GM23248 (cell line): Measurements from ENCODE around the gene FBXO42. TPM values are rescaled to one million over a fixed set of nuclear protein-coding genes. Genes with fewer than 3 reads are reported as not detected.
"Not testable (repeated sequence)": the region's sequence is repeated elsewhere in the genome, so short reads cannot be mapped to it uniquely, and the experiment has no call there.

Source experiments
- DNase-seq: peaks from one replicate; pipeline ENCODE4 v3.0.0-alpha.2; 2015
- H2AFZ ChIP-seq: fragments of 200-600 bp; sonication (generic); 2 replicates; pipeline ENCODE4 v1.6.1; 2016; ENCODE audit warnings: antibody characterized with exemption
- H3F3A ChIP-seq: fragments of 200-600 bp; sonication (generic); 2 replicates; pipeline ENCODE4 v1.6.1; 2016; ENCODE audit warnings: mild to moderate bottlenecking, antibody characterized with exemption, mixed run types; ENCODE audit not compliant: insufficient read depth
- H3K27ac ChIP-seq: fragments of 200-600 bp; sonication (generic); 2 replicates; pipeline ENCODE4 v1.5.1; 2016; ENCODE audit warnings: mild to moderate bottlenecking
- H3K27me3 ChIP-seq: fragments of 200-600 bp; sonication (generic); replicated peaks from 2 replicates; pipeline ENCODE4 v1.6.1; 2016; ENCODE audit warnings: mild to moderate bottlenecking; ENCODE audit not compliant: insufficient read depth
- H3K36me3 ChIP-seq: fragments of 200-600 bp; sonication (generic); 2 replicates; pipeline ENCODE4 v1.6.1; 2016; ENCODE audit warnings: low read depth, mild to moderate bottlenecking
- H3K4me1 ChIP-seq: fragments of 200-600 bp; sonication (generic); 2 replicates; pipeline ENCODE4 v1.6.1; 2016; ENCODE audit warnings: mild to moderate bottlenecking; ENCODE audit not compliant: insufficient read depth
- H3K4me2 ChIP-seq: fragments of 200-600 bp; sonication (generic); one replicate; pipeline ENCODE4 v1.6.1; 2016; ENCODE audit warnings: mild to moderate bottlenecking; ENCODE audit not compliant: unreplicated experiment
- H3K4me3 ChIP-seq: fragments of 200-600 bp; sonication (generic); 2 replicates; pipeline ENCODE4 v1.5.1; 2016; ENCODE audit warnings: mild to moderate bottlenecking
- H3K79me2 ChIP-seq: fragments of 200-600 bp; sonication (generic); 2 replicates; pipeline ENCODE4 v1.6.1; 2016; ENCODE audit warnings: mild to moderate bottlenecking; ENCODE audit not compliant: insufficient read depth
- H3K9ac ChIP-seq: fragments of 200-600 bp; sonication (generic); 2 replicates; pipeline ENCODE4 v1.6.1; 2016; ENCODE audit warnings: mild to moderate bottlenecking
- H3K9me2 ChIP-seq: fragments of 200-600 bp; sonication (generic); 2 replicates; pipeline ENCODE4 v1.6.1; 2016; ENCODE audit warnings: mixed run types, mild to moderate bottlenecking, moderate library complexity; ENCODE audit not compliant: insufficient read depth
- H3K9me3 ChIP-seq: fragments of 200-600 bp; sonication (generic); one replicate; pipeline ENCODE4 v1.6.1; 2017; ENCODE audit warnings: low read depth
- H4K20me1 ChIP-seq: fragments of 200-600 bp; sonication (generic); 2 replicates; pipeline ENCODE4 v1.6.0; 2016; ENCODE audit not compliant: insufficient read depth
- EZH2 ChIP-seq: fragments of 200-600 bp; sonication (generic); IDR thresholded peaks from 2 replicates; pipeline ENCODE4 v1.6.1; 2018; ENCODE audit warnings: antibody characterized with exemption, mild to moderate bottlenecking; ENCODE audit not compliant: insufficient read depth, poor library complexity, severe bottlenecking
- EZH2phosphoT487 ChIP-seq: fragments of 200-600 bp; sonication (generic); IDR thresholded peaks from 2 replicates; pipeline ENCODE4 v1.6.1; 2018; ENCODE audit warnings: antibody characterized with exemption, moderate library complexity, mild to moderate bottlenecking, low read depth; ENCODE audit not compliant: insufficient read depth
- WGBS, 2 experiments: methylation state at CpG; one replicate each; pipeline ENCODE4 v1.1.6; 2015 to 2017; ENCODE audit warnings: low lambda C conversion rate in 2 of 2, low coverage in 1 of 2; ENCODE audit errors: missing lambda C conversion rate in 2 of 2; 5-methylcytosine and 5-hydroxymethylcytosine counted together
- in situ Hi-C: fragments of 300-500 bp; cut with MboI; formaldehyde crosslinking; loops from 2 replicates; pipeline ENCODE4 v1.15.0; 2020
- polyA plus RNA-seq: library from polyadenylated mRNA; unstranded; fragments of >200 nt; fragmentation: Nextera tagmentation; extraction: Ambion mirVana; gene quantifications from 2 replicates; pipeline ENCODE4 v1.2.1, GENCODE V29; 2016
- total RNA-seq: library from RNA; depleted of rRNA; stranded (reverse); fragments of >200 nt; shearing (Covaris generic); gene quantifications from 2 replicates; pipeline ENCODE4 v1.2.3, GENCODE V29; 2014

The FBXO42 gene
- total and polyA plus RNA-seq, 2 experiments from 2014 or later = 17.1 to 20.2 TPM

DNA sequence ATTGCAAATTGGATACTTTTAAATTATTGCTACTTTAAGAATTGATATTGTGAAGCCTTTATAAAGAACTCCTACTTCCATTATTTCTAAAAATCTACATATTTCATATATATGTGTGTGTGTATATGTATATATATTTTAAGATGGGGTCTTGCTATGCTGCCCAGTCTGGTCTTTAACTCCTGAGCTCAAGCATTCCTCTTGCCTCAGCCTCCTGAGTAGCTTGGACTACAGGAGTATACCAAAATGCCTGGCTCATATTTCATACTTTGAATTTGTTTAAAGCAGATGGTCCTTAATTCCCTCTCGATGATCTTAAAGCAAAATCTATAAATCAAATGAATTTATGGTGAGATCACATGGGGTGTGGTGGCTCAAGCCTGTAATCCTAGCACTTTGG is 90.2 kb downstream of the FBXO42 start:
- no peaks in the 10 kb centered on the region for H4K20me1 ChIP-seq
- 8 to 11% methylated on average over 1 of the region's 1 CpG for WGBS, 2 experiments

GRCh38 chr1:16260814-16261213 is 91.5 kb downstream of the FBXO42 start:
- no peaks in the 10 kb centered on the region for H3K36me3 ChIP-seq
- no peaks in the 10 kb centered on the region for H3K9me3 ChIP-seq
- H3K79me2 ChIP-seq = peaks cover 69% of the 10 kb centered on the region
- peak; percentile 57 for DNase-seq
- 16 to 19% methylated on average over 1 of the region's 1 CpG for WGBS, 2 experiments
- H3K4me3 ChIP-seq = no peak overlapping the region
- no peak overlapping the region for H2AFZ ChIP-seq
- H3K27me3 ChIP-seq = no peaks in the 10 kb centered on the region
- in situ Hi-C loops = no loop called here
- peak overlapping the region; percentile 3; the same call in 1 of the 2 replicates for H3K9ac ChIP-seq
- peak overlapping the region; percentile 69 for H3K4me2 ChIP-seq
- peaks cover 18% of the 10 kb centered on the region for H3K4me1 ChIP-seq
- peak overlapping the region; percentile 49 for H3K27ac ChIP-seq
- no peaks in the 10 kb centered on the region for H4K20me1 ChIP-seq
- no peaks in the 10 kb centered on the region for H3K9me2 ChIP-seq
- peaks cover 25% of the 10 kb centered on the region for H3F3A ChIP-seq
- TF ChIP-seq EZH2 (no peak), EZH2phosphoT487 (no peak)

More for the DNA sequence above, 90.2 kb downstream of the FBXO42 start:
- in situ Hi-C loops = no loop called here
- Histone ChIP-seq H2AFZ (no peak overlapping the region), H3K4me2 (no peak overlapping the region), H3K36me3 (no peaks in the 10 kb centered on the region), H3K4me1 (peaks cover 30% of the 10 kb centered on the region), H3K4me3 (no peak overlapping the region), H3F3A (peaks cover 19% of the 10 kb centered on the region), H3K9me3 (no peaks in the 10 kb centered on the region), H3K9me2 (no peaks in the 10 kb centered on the region), H3K27me3 (no peaks in the 10 kb centered on the region), H3K79me2 (peaks cover 75% of the 10 kb centered on the region), H3K27ac (no peak overlapping the region), H3K9ac (no peak overlapping the region)
- TF ChIP-seq EZH2phosphoT487 (no peak), EZH2 (no peak)
- DNase-seq = no peak

DNA sequence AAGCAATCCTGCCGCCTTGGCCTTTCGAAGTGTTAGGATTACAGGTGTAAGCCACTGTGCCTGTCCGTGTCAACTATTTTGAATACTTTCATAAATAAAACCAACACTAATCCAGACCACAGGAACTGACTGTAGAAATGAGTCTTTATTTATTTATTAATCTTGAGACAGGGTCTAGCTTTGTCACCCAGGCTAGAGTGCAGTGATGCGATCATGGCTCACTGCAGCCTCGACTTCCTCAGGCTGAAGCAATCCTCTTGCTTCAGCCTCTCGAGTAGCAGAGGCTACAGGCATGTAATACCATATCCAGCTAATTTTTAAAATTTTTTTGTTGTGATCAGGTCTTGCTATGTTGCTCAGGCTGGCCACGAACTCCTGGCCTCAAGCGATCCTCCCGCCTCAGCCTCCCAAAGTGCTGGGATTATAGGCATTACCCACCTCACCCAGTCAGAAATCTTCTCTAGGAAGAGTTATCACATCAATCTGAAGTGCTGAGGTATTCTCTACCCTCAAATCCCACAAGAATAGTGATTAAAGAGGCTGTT is 93.6 kb downstream of the FBXO42 start:
- DNase-seq = no peak
- TF ChIP-seq EZH2phosphoT487 (no peak), EZH2 (no peak)
- Histone ChIP-seq H3K36me3 (peaks cover 6% of the 10 kb centered on the region; the same call in 1 of the 2 replicates), H3K9me2 (no peaks in the 10 kb centered on the region), H3K27me3 (no peaks in the 10 kb centered on the region), H3K4me1 (peaks cover 28% of the 10 kb centered on the region), H3F3A (peaks cover 34% of the 10 kb centered on the region), H3K79me2 (peaks cover 47% of the 10 kb centered on the region), H2AFZ (no peak overlapping the region), H3K27ac (no peak overlapping the region), H3K9ac (no peak overlapping the region), H4K20me1 (no peaks in the 10 kb centered on the region), H3K4me2 (no peak overlapping the region), H3K9me3 (no peaks in the 10 kb centered on the region), H3K4me3 (no peak overlapping the region)
- in situ Hi-C loops = no loop called here
- WGBS, 2 experiments = 67 to 68% methylated on average over 9 of the region's 9 CpGs

DNA sequence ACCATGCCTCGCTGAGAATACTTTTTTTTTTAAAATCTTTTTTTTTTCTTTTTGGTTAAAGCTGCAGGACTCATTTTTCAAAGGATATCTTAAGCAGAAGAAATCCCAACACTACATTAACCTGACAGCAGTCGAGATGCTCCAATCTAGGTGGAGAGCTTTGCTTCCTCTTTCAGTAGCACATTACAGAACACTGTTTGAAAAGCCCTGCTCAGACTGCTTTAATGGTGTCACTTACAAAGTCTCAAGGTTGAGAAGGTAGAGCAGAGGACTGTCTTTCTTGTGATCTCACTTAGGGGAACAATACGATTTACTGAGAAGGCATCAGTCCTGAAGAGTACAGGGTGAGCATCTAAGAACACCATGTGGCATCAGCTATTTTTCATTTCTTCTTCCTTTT is 94.3 kb downstream of the FBXO42 start:
- Histone ChIP-seq H3K4me3 (no peak overlapping the region), H3K27me3 (no peaks in the 10 kb centered on the region), H3F3A (peaks cover 34% of the 10 kb centered on the region), H3K79me2 (peaks cover 42% of the 10 kb centered on the region), H3K36me3 (peaks cover 6% of the 10 kb centered on the region; the same call in 1 of the 2 replicates), H3K4me1 (peaks cover 28% of the 10 kb centered on the region), H2AFZ (no peak overlapping the region), H3K9ac (no peak overlapping the region), H3K9me2 (no peaks in the 10 kb centered on the region), H3K4me2 (no peak overlapping the region), H4K20me1 (no peaks in the 10 kb centered on the region), H3K9me3 (no peaks in the 10 kb centered on the region), H3K27ac (no peak overlapping the region)
- WGBS, 2 experiments = 84 to 85% methylated on average over 3 of the region's 3 CpGs
- no peak for DNase-seq
- in situ Hi-C loops = no loop called here
- no peak for TF ChIP-seq EZH2phosphoT487
- no peak for TF ChIP-seq EZH2

GRCh38 chr1:16257556-16257955 is 94.7 kb downstream of the FBXO42 start:
- 92 to 96% methylated on average over 3 of the region's 3 CpGs for WGBS, 2 experiments
- H3K9me2 ChIP-seq, H2AFZ ChIP-seq, H4K20me1 ChIP-seq, DNase-seq, H3K9me3 ChIP-seq, H3K27ac ChIP-seq, H3K4me2 ChIP-seq, H3K36me3 ChIP-seq, H3K4me3 ChIP-seq, H3K9ac ChIP-seq, in situ Hi-C loops, H3K27me3 ChIP-seq: not testable (repeated sequence)
- Histone ChIP-seq H3K79me2 (peaks cover 38% of the 10 kb centered on the region), H3K4me1 (peaks cover 28% of the 10 kb centered on the region), H3F3A (peaks cover 34% of the 10 kb centered on the region)
